A204.1 (cell line): ENCODE results near the gene ERMP1.
"Not testable (repeated sequence)": the region's sequence is repeated elsewhere in the genome, so short reads cannot be mapped to it uniquely, and the experiment has no call there.

Experiments used
- FAIRE-seq: peaks from 2 replicates; lab custom pipeline; 2012; peaks lifted over from hg19 to GRCh38; lab: Jason Lieb, UNC

ERMP1 gene, protein sequence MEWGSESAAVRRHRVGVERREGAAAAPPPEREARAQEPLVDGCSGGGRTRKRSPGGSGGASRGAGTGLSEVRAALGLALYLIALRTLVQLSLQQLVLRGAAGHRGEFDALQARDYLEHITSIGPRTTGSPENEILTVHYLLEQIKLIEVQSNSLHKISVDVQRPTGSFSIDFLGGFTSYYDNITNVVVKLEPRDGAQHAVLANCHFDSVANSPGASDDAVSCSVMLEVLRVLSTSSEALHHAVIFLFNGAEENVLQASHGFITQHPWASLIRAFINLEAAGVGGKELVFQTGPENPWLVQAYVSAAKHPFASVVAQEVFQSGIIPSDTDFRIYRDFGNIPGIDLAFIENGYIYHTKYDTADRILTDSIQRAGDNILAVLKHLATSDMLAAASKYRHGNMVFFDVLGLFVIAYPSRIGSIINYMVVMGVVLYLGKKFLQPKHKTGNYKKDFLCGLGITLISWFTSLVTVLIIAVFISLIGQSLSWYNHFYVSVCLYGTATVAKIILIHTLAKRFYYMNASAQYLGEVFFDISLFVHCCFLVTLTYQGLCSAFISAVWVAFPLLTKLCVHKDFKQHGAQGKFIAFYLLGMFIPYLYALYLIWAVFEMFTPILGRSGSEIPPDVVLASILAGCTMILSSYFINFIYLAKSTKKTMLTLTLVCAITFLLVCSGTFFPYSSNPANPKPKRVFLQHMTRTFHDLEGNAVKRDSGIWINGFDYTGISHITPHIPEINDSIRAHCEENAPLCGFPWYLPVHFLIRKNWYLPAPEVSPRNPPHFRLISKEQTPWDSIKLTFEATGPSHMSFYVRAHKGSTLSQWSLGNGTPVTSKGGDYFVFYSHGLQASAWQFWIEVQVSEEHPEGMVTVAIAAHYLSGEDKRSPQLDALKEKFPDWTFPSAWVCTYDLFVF

DNA sequence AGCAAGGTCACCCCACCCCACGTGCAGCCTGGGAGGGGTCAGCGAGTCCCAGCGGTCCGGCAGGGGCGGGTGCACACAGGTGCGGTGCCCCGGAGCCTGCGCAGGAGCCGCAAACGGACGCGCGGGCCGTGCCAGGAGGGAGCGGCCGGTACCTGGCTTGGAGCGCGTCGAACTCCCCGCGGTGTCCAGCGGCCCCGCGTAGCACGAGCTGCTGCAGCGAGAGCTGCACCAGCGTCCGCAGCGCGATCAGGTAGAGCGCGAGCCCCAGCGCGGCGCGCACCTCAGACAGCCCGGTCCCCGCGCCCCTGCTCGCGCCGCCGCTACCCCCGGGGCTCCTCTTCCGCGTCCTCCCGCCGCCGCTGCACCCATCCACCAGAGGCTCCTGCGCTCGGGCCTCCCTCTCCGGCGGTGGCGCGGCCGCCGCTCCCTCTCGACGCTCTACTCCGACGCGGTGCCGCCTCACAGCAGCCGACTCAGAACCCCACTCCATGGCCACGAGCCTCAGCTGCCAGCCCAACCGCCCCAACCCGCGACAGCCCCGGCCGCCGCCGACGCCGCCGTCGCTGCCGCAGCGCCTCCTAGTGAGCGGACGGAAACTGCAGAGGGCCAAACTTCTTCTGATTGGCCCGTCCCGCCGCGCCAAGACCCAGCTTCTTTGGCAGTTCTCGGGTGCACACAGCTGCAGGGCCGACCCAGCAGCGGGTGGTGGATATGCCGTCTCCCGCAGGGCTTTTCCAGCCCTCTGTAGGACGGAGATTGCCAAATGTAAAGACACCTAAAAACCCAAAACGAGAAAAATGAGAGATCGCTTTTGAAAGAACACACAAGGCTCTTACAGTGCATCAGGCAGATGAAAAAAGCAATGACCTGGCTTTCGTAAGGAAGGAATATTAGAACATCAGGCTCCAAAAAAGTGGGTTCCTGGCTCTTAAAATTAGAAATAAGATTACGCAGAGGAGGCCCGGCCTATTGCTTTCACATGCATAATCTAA is at the start of gene ERMP1:
ERMP1 (minus strand) TSS at position 580 of the 992 bp plus-strand sequence; CDS start at position 490, 90 bp downstream.
- FAIRE-seq = no peak

DNA sequence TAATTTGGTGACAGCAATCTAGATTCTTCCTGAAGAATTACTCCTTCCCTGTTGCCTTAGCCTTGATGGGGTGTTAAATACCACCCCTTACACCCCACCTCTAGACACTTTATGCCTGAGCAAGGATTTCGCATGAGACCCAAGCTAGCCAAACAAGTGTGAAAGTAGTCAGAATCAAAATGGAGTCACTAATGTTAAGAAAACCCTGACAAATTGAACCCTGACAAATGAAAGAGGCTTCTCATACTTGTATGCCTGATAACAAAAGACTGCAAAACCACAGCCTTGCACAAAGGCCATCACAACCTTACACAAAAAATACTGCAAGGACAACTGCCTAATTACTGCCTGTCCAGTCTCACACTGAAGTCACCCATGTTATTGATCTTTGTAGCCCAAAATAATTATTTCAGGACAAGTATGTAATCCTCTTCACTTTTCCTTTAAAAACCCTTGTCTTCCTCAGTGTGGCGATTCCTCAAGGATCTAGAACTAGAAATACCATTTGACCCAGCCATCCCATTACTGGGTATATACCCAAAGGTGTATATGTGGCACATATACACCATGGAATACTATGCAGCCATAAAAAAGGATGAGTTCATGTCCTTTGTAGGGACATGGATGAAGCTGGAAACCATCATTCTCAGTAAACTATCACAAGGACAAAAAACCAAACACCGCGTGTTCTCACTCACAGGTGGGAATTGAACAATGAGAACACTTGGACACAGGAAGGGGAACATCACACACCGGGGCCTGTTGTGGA is 49.5 kb upstream of the ERMP1 start:
- FAIRE-seq = not testable (repeated sequence)

DNA sequence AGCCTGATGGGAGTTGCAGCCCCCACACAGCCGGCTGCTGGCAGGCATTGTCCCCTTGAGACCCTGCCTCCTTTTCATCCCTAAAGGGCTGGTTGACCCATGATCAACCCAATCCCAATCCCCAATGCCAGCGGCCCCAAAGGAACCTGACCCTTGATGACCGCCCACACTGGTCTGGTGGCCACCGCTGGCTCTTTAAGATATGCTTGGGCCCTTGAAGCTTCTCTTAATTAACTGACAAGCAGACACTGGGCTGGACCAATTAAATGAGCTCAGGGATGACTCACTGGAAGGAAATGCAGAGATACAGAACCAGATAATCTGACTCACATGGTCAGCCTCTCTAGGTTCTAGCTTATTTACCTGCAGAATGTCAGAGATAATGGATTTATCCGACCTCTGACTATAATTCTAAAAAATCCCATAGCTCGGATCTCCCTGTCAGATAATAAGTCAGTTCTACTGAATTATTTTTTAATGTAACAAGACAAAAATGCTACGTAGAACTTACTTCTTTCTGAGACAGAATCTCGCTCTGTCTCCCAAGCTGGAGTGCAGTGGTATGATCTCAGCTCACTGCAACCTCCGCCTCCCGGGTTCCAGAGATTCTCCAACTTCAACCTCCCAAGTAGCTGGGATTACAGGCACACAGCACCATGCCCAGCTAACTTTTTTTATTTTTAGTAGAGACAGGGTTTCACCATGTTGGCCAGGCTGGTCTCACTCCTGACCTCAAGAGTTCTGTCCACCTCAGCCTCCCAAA is 46.7 kb upstream of the ERMP1 start:
- FAIRE-seq = no peak

DNA sequence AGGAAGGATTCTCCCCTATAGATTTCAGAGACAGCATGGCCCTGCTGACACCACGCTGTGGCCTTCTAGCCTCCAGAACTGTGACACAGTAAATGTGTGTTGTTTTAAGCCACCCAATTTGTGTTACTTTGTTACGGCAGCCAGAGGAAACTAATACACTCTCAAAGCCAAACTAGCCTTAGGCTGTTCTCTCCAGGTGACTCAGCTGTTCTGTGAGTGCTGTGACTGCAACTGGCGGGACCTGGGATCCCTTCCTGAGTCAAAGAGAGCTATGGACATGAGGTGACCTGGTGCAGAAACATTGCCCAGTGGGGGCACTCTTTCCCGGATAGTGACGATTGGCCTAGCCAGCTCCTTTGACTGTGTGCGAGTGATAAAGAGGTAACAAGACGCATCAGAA is 43.8 kb upstream of the ERMP1 start:
- no peak for FAIRE-seq

DNA sequence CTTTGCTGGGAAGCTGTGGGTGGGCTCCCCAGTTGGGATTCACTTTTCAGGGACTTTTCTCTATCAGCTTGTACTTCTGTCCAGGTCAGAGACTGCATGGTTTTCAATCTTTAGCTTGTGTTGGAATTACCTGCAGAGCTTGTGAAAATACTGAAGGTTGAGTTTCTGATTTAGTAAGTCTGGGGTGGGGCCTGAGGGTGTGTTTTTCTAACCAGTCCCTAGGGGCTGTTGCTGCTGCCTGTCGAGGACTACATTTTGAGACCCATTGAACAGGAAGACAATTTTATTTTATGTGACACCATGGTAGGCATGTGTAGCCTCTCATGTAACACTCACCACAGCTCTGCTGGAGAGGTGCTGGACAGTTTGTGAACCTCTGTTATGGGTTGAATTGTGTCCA is 43.1 kb upstream of the ERMP1 start:
- FAIRE-seq = no peak

DNA sequence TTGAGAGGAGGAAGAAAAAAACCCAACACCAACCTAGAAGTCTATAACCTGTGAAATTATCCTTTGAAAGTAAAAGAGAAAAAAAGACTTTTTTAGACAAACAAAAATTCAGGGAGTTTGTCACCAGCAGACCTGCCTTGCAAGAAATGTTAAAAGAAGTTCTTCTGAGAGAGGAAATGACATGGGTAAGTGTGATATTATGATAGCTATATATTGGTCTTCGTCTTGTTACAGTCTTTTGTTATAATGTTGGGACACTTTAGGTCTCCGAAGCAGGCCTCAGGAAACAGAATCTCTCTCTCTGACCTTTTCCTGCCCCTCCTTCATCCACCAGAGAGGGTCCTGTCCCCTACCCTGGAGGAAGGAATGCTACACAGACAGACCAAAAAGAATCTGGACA is 41.1 kb upstream of the ERMP1 start:
- FAIRE-seq = no peak

DNA sequence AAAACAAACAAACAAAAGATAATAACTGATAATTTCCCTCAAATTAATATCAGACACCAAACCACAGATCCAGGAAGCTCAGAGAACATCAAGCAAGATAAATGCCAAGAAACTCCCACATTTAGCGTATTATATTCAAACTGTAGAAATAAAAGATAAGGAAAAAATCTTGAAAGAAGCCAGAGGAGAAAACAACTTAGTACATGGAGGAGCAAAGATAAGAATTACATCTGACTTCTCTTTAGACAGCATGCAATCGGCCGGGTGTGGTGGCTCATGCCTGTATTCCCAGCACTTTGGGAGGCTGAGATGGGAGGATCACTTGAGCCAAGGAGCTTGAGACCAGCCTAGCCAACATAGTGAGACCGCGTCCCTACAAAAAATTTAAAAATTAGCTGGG is 40.5 kb upstream of the ERMP1 start:
- FAIRE-seq = no peak

DNA sequence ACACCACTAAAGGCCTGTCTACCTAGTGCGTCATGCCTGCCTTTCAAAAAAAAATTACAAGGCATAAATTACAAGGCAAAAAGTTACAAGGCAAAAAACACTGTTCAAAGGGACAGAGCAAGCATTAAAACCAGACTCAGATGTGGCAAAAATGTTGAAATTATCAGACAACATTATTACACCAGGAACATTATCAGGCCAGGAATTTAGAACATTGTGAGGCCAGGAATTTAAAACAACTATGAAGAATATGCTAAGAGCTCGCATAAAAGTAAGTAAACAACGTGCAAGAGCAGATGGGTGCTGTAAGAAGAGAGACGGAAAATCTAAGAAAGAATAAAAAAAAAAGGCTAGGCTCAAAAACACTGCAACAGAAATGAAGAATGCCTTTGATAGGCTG is 39.6 kb upstream of the ERMP1 start:
- no peak for FAIRE-seq

DNA sequence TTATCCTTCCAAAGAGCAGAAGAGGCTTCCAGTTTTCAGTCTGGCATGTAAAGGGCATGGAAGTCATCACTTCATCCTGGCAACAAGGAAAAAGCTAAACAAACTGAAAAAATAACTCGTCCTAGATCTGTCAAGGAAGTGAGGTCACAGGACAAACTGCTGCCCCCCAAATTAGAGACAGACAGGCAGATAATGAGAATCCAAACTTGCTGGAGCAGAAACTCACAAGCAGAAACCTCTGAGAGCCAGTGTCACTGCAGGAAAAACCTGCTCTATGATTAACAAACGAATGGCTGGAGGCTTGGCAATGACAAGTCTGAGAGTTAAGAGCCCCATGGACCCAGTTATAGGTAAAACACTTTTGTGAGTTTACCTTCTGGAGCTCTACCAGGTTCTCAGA is 38.9 kb upstream of the ERMP1 start:
- FAIRE-seq = no peak

DNA sequence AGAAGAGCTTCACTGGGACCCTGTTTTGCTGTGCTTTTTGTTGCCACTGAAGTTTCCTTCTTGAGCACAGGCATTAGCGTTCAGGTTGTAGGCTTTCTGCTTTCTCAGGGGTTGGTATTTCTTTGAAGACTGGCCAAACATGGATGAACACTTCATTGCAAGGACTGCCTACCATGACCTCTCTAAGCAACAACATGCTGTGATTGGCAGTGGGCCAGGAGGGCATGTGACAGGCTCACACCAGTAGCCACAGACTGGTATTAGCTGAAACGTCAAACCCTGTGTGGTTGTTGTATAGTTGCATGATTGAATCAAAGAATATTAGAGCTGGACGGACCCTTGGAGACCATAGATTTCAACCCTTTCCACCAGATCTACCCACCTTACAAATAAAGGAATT is 37.8 kb upstream of the ERMP1 start:
- FAIRE-seq = no peak

DNA sequence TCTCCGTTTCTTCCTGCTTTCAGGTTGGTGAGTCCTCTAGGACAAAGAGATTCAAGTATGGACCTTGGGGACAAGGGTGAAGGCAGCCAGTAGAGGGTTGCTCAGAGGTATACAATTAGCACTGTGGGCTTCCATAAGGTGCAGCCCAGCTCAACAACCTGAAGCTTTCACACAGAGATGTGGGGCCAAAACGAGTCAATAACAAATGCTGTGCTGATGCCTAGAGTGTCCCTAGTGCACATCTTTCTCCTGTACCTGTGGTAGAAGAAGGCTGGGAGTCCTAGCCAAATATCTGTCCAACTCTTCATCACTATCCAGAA is 37.1 kb upstream of the ERMP1 start:
- FAIRE-seq = no peak

DNA sequence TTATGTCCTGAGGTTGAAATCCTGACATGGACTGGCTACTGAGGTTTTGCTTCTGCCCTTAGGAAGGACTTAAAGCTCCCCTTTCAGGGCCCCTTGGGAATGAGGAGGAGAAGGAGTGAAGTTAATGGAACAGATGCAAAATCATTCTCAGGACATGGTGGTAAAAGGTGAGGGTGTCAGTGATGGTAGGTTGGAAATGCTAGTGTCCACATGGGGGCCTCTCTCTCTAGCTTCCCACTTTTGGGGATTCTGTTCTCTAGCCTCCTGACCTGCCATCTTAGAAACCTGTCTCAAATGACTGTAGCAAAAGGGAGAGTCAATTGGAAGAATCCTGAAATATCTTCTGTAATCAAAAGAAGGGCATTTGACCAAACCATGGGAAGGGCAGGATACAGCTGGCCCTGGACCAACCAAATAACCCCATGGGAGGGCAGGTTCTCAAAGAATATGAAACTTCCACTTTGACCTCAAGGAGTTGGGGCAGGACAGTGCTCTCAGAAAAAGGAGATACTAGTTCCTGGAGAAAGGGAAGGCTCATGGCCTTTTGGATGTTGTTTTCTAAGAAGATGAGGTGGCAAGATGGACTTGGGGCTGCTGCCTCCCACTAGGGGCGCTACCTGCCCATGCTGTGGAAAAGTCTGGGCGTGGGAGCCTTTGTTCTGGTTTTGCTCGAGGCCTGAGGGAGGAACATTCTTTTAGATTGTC is 36.5 kb upstream of the ERMP1 start:
- no peak for FAIRE-seq

DNA sequence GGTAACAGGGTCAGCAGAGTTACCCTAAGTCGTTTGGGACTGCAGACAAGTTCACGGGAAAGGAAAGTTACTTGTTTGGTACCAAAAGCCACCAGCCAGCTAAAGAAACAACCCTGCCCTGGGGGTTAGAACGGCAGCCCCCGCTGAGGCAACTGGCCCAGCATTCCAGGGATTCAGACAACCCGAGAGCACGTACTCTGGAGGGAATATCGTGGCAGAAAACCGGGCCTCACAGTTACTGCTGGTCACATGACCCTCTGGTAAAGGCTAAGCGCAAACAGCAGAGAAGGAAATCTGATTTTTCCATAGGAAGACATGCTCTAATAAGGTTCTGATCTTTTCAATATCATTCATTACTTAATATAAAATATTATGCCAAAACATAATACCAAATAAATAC is 35.3 kb upstream of the ERMP1 start:
- no peak for FAIRE-seq

DNA sequence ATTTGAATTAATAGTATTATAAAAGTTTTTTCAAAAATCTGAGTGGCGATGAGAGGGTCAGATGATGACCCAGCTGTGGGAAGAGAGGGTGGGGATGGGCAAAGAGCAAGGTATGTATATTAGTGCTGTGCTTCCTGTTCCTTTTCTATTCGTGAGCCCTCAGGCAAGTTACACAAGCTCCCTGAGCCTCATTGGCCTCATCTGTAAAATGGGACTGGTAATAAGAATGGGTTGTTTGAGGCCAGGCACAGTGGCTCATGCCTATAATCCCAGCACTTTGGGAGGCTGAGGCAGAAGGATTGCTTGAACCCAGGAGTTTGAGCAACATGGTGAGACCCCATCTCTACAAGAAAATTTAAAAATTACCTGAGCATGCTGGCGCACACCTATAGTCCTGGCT is 33.8 kb upstream of the ERMP1 start:
- no peak for FAIRE-seq

DNA sequence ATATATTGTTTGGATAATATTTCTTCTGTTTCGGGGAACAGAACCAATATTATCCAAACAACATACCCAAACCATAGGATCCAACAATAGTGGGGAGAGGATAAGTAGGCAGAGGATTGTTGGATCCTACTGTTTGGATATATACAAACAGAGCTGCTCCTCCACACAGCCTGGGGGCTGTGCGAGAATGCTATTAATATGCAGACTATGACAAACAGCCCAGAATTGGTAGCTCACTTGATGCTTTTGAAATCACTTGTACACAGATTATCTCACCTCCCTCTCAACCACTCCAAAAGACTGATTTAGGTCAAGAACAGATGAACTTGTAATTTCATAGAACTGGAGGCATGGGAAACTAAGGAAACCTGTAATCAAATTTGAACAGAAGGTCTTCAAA is 33.4 kb upstream of the ERMP1 start:
- no peak for FAIRE-seq

DNA sequence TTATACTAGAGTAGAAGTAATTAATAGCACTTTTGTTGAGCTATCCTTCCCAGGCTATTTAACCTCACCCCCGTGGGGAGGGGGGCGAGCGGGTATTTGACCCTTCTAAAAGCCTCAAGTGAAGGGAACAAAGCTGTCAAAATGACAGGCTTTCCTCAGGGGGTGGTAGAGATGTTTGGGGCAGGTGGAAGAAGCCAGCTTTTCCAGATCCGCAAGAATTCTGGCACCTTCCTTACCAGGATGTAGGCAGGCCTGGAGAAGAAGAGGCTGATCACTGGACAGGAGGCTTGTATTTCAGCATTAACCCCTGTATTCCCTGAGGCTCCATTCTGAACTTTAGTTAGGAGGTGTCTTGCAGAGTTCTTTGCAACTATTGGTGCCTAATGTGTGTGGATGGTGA is 31.5 kb upstream of the ERMP1 start:
- FAIRE-seq = no peak

DNA sequence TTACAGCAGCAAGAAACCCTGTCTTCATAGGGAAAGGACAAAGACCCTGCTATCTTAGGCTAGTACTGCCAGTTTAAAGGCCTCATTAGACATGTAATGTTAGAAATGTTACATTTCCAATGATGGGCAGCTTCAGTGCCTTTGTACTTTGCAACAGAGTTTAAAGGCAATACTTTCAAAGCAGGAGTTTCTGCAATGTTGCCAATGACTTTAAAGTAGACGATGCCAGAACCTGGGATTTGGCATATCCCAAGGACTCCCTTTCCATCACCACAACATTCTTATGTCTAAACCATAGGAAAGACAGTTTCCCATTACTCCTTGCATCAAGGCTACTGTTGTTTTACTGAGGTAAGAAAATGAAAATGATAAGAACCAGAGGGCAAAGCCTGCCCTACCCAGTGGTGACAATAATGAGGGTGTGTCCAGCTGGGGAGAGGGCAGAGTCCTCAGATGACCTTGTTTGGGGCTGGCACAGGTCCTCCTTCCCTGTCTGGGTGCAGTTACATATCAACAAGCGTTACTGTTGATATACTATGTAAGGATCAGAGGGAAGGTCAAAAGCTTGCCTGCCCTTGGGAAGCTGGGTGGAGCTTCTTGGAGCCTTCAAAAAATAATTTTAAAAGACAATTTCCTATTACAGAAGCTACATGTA is 30.3 kb upstream of the ERMP1 start:
- no peak for FAIRE-seq

DNA sequence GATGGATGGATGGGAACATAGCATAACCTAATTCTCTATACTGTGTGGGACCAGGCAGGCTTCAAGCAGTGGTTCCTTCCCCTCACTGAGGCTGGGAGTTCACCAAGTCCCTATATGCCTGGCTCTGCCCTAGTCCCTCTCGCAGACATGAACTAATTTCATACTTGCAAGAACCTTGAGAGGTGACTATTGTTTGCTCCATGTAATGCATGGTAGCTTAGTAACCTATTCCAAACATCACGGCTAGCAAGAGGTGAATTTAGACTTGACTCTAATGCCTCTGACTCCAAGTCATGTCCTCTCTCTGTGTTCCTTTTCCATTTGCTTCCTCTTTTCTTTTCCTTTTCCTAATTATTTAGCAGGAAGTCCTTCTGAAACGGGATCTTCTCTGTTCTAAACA is 25.9 kb upstream of the ERMP1 start:
- no peak for FAIRE-seq

DNA sequence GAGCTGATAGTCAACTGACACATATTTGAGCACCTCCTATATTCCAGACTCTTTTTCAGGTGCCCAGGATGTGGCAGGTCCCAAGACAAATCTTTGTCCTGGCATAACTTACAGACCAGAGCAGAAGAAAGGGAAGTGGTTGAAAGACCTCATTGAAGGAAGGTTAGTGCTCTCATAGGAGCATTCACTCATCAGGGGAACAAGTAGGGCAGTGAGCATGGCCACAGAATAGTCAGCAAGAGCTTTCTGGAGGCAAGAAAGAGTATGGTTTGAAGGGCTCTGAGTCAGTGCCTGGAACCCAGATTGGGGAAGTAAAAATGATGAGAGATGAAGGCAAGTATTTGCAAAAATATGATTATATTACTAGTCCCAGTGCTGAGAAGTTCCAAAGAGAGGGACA is 25.0 kb upstream of the ERMP1 start:
- no peak for FAIRE-seq
